ENCODE data around the gene SPRED2. TPM values are rescaled to one million over a fixed set of nuclear protein-coding genes. Genes with fewer than 3 reads are reported as not detected.

Gene SPRED2
- total and polyA plus RNA-seq, 2 of the 8 experiments (the other 6 are each of a cell fraction or from before 2014, with no cell fraction given), result 15.3 to 22.5 TPM

DNA sequence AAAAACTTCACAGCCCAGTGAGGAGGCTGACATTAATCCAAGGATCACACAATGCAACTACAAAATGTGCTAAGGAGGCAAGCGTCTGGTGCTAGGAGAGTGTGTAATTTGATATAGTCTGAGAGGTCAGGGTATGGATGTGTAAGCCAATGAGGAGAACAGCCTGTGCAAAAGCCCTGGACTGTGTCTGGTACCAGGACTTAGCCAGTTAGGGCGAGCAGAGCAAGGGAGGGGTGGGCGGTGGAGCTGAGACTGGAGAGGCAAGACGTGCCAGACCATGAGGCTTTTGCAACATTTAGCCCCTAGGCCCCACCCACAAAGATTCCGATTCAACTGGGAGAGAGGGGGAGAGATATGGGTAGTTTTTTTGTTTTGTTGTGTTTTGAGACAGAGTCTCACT lies 33.5 kb upstream of the SPRED2 start (continued):
- no peak for TF ChIP-seq ZNF274 (IDR thresholded peaks at IDR 0.05; ENCODE audit: borderline replicate concordance, extremely low read depth, low read length)
- TF ChIP-seq CHD1 (IDR thresholded peaks at IDR 0.05; ENCODE audit: low read depth, low read length), result no peak
- no peak for TF ChIP-seq CREB1 (IDR thresholded peaks at IDR 0.05)

Data from H1 (cell line).